Uterus (tissue), 4 donors: ENCODE data around the gene TSFM. TPM values are rescaled to one million over a fixed set of nuclear protein-coding genes. Genes with fewer than 3 reads are reported as not detected.

Experiments
- DNase-seq, 2 donors: peaks; one replicate each; pipeline ENCODE4 v3.0.0-alpha.2; 2019 to 2020
- H3K27ac ChIP-seq, 2 donors: fragments of 200-600 bp; sonication (generic); 1 replicate in 1 of 2; 2 replicates in 1 of 2; pipeline ENCODE4 v1.5.1; 2016 to 2018
- H3K27me3 ChIP-seq, 2 donors: fragments of 200-600 bp; sonication (generic); one replicate each; pipeline ENCODE4 v1.5.1; 2018 to 2019; ENCODE audit warnings: control low read depth in 1 of 2
- H3K36me3 ChIP-seq, 2 donors: fragments of 200-600 bp; sonication (generic); one replicate each; pipeline ENCODE4 v1.5.1; 2019; ENCODE audit warnings: control low read depth in 1 of 2
- H3K4me1 ChIP-seq, 2 donors: fragments of 200-600 bp; sonication (generic); one replicate each; pipeline ENCODE4 v1.5.1; 2018 to 2019; ENCODE audit warnings: control low read depth in 1 of 2
- H3K4me3 ChIP-seq, 2 donors: fragments of 200-600 bp; sonication (generic); 1 replicate in 1 of 2; 2 replicates in 1 of 2; pipeline ENCODE4 v1.5.1; 2018 to 2019; ENCODE audit warnings: mild to moderate bottlenecking in 1 of 2
- H3K9me3 ChIP-seq, 2 donors: fragments of 200-600 bp; sonication (generic); one replicate each; pipeline ENCODE4 v1.5.1; 2019; ENCODE audit warnings: control low read depth in 1 of 2
- POLR2A ChIP-seq, 2 donors: fragments of 450-650 bp; IDR thresholded peaks; one replicate each; pipeline ENCODE4 v1.6.1; 2016; ENCODE audit warnings: antibody characterized with exemption in 2 of 2, mild to moderate bottlenecking in 1 of 2, moderate library complexity in 1 of 2
- intact Hi-C: fragments of 100-400 bp; cut with DNase I; formaldehyde crosslinking; loops from one replicate; pipeline ENCODE4 v1.15.1; 2023; ENCODE audit warnings: low total_unique reads
- total RNA-seq, 4 donors: library from RNA; depleted of rRNA in 3 of 4; stranded (reverse); fragments of >200 nt in 3 of 4; gene quantifications; one replicate each; pipeline versions ENCODE4 v1.1.0 to v1.2.4, GENCODE V29; 2014 to 2023
- TF ChIP-seq, protein P1 (sequence below), 4 experiments: fragments of 200-600 bp in 2 of 4; fragments of 450-650 bp in 2 of 4; sonication (generic) in 2 of 4; IDR thresholded peaks; one replicate each; pipeline ENCODE4 v1.5.1; 2016 to 2019; ENCODE audit warnings: antibody characterized with exemption in 4 of 4, mild to moderate bottlenecking in 2 of 4, moderate library complexity in 1 of 4
- donor health status: DM: yes; HTN: yes; CAD: no.

The TSFM gene
- total RNA-seq, 4 donors from 2014 or later = 8.2 to 22.3 (median 16.7) TPM

DNA sequence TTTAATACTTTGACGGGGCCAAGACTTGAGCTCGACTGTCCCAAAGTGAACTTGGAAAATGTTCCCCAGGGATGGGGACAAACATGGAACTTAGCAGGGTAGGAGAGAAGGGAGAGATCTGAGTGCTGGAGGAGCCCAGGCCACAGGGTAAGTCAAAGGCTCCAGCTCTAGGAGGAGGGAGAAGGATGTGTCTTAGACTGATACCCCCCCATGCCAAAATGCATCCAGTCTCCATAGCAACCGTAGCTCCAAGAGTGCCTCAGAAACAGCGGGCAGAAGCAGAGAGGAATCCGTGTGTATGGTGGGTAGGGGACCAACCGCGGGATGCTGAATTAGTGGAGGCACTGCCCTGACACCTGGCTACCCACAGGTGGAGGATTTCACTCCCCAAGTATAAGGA is 43.2 kb upstream of the TSFM start:
- peaks cover 18 to 29% of the 10 kb centered on the region in 2 donors for H3K27me3 ChIP-seq
- H3K27ac ChIP-seq = no peak overlapping the region
- no peak for TF ChIP-seq POLR2A (IDR thresholded peaks at IDR 0.05)
- TF ChIP-seq, protein P1, sequence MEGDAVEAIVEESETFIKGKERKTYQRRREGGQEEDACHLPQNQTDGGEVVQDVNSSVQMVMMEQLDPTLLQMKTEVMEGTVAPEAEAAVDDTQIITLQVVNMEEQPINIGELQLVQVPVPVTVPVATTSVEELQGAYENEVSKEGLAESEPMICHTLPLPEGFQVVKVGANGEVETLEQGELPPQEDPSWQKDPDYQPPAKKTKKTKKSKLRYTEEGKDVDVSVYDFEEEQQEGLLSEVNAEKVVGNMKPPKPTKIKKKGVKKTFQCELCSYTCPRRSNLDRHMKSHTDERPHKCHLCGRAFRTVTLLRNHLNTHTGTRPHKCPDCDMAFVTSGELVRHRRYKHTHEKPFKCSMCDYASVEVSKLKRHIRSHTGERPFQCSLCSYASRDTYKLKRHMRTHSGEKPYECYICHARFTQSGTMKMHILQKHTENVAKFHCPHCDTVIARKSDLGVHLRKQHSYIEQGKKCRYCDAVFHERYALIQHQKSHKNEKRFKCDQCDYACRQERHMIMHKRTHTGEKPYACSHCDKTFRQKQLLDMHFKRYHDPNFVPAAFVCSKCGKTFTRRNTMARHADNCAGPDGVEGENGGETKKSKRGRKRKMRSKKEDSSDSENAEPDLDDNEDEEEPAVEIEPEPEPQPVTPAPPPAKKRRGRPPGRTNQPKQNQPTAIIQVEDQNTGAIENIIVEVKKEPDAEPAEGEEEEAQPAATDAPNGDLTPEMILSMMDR (IDR thresholded peaks at IDR 0.05) = no peak
- H3K9me3 ChIP-seq = no peaks in the 10 kb centered on the region
- no peak overlapping the region for H3K4me3 ChIP-seq
- peaks cover 0 to 29% of the 10 kb centered on the region in 2 donors for H3K4me1 ChIP-seq
- DNase-seq = no peak
- intact Hi-C loops = no loop called here
- no peaks in the 10 kb centered on the region for H3K36me3 ChIP-seq

DNA sequence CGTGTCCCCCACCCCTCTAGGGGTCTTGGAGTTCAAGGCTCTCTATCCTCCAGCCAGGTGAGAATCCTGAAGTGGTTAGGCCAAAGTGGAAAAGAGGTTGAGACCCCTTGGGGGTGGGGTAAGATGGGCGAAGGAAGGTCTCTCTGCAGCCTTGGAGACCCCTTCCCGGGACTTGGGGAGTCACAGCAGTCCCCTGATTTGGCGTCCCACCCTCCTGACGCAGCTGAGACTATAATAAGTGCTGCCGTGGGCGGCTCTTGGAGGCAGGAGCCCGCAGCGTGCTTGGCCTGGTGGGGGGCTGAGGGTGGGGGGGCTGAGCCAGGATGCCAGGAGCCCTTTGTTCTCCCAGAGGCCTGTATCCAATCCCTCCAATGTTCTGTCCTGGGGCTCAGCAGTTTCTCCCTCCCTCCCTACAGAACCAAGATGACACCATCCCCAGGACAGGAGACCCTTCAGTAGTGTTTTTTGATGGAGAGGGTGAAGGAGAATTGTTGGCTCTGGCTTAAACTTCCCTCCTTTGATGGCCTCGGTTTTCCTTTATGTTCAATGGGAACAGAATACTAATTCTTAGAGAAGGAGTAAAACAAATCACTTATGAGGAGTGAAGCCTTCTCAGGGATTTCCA is 42.6 kb upstream of the TSFM start:
- no peaks in the 10 kb centered on the region for H3K36me3 ChIP-seq
- peaks cover 18 to 26% of the 10 kb centered on the region in 2 donors for H3K27me3 ChIP-seq
- DNase-seq = no peak
- intact Hi-C loops = no loop called here
- no peak overlapping the region for H3K4me3 ChIP-seq
- H3K27ac ChIP-seq = no peak overlapping the region
- no peaks in the 10 kb centered on the region for H3K9me3 ChIP-seq
- TF ChIP-seq, protein P1 (IDR thresholded peaks at IDR 0.05) = no peak
- TF ChIP-seq POLR2A (IDR thresholded peaks at IDR 0.05) = no peak
- peaks cover 0 to 29% of the 10 kb centered on the region in 2 donors for H3K4me1 ChIP-seq

DNA sequence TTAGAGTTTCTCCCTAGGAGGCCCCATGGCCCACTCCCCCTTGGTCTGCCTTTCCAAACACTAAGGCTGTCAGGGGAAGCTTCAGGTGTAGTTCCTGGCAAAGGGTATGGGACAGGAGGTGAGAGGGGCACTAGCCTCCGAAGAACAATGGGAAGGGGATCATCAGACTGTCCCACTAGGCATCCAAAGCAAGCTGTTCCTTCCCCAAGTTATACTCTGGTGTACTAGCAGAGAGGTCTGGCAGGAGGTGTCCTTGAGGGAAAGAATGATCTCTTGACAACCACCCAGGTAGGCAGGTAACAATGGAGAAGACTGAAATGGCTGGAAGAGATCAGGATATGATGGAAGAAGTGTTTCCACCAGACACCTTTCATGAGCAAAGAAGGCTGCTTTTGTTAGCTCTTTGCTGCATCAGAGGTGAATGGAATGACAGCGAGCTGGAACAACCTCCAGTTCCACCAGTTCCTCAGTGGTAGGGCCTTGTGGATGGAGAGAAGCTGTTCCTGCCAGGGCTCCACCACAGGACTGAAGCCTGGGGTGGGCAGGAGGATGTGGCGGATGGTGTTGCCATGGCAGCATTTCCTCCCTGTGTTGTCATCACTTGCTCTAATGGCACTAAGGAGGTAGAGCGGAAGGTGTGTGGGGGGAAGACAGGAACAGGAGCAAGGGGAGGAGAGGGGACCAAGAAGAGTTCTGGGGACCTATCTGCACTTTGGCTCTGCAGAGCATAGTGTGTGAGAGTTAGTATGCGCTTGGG is 41.8 kb upstream of the TSFM start:
- Histone ChIP-seq H3K4me3 (no peak overlapping the region), H3K9me3 (no peaks in the 10 kb centered on the region), H3K27me3 (peaks cover 18 to 26% of the 10 kb centered on the region in 2 donors), H3K36me3 (no peaks in the 10 kb centered on the region), H3K4me1 (peaks cover 0 to 27% of the 10 kb centered on the region in 2 donors), H3K27ac (no peak overlapping the region)
- intact Hi-C loops = no loop called here
- TF ChIP-seq, protein P1 (IDR thresholded peaks at IDR 0.05) = no peak
- no peak for TF ChIP-seq POLR2A (IDR thresholded peaks at IDR 0.05)
- no peak for DNase-seq

DNA sequence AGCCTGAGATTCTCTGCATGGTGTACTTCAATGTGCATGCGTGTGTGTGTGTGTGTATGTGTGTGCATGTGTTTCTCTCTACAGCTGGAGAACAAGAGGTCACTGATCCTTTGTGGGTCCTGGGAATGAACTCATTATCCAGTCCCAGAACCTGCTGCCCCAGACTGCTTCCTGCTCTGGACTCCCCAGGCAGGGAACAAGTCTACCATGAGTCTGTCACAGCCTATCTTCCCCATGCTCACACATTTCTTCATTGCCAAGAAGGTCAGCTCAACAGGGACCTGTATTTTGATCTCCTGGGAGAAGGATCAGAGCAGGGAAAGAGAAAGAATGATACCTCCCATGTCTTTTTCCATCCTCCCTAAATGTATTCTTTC is 41.2 kb upstream of the TSFM start:
- TF ChIP-seq, protein P1 (IDR thresholded peaks at IDR 0.05) = no peak
- no peak overlapping the region for H3K4me3 ChIP-seq
- H3K27ac ChIP-seq = no peak overlapping the region
- H3K36me3 ChIP-seq = no peaks in the 10 kb centered on the region
- H3K4me1 ChIP-seq = peaks cover 0 to 21% of the 10 kb centered on the region in 2 donors
- peaks cover 18 to 24% of the 10 kb centered on the region in 2 donors for H3K27me3 ChIP-seq
- intact Hi-C loops = no loop called here
- DNase-seq = no peak
- no peaks in the 10 kb centered on the region for H3K9me3 ChIP-seq
